Neural cell (in vitro differentiated cells): ENCODE measurements around the gene SPRN. TPM values are rescaled to one million over a fixed set of nuclear protein-coding genes. Genes with fewer than 3 reads are reported as not detected.

Experiments used
- H2AFZ ChIP-seq: fragments of 200-600, 300-800 bp; sonication (generic), shearing (Covaris generic); 2 replicates; pipeline ENCODE4 v1.6.0; 2014; ENCODE audit warnings: low read depth, mild to moderate bottlenecking, antibody characterized with exemption, low read length, moderate library complexity
- H3F3A ChIP-seq: fragments of 200-600 bp; shearing (Covaris generic); 2 replicates; pipeline ENCODE4 v1.6.1; 2016; ENCODE audit warnings: mild to moderate bottlenecking, moderate library complexity, mixed read lengths, antibody characterized with exemption, low read length; ENCODE audit not compliant: insufficient read depth, poor library complexity, severe bottlenecking
- H3K27ac ChIP-seq: fragments of 200-600, 300-800 bp; sonication (generic), shearing (Covaris generic); 2 replicates; pipeline ENCODE4 v1.5.1; 2014; ENCODE audit warnings: mild to moderate bottlenecking, low read length, moderate library complexity
- H3K27me3 ChIP-seq: fragments of 300-800, 200-600 bp; sonication (generic), shearing (Covaris generic); 2 replicates; pipeline ENCODE4 v1.6.0; 2014; ENCODE audit warnings: mild to moderate bottlenecking, low read depth, low read length, moderate library complexity; ENCODE audit not compliant: insufficient read depth
- H3K36me3 ChIP-seq: fragments of 300-800, 200-600 bp; sonication (generic), shearing (Covaris generic); 2 replicates; pipeline ENCODE4 v1.5.1; 2014; ENCODE audit warnings: mild to moderate bottlenecking, antibody characterized with exemption, low read length, moderate library complexity; ENCODE audit not compliant: insufficient read depth
- H3K4me2 ChIP-seq: fragments of 300-800, 200-600 bp; sonication (generic), shearing (Covaris generic); 2 replicates; pipeline ENCODE4 v1.6.0; 2014; ENCODE audit warnings: mild to moderate bottlenecking, low read length
- H3K4me3 ChIP-seq: fragments of 300-800, 200-600 bp; sonication (generic), shearing (Covaris generic); 2 replicates; pipeline ENCODE4 v1.5.1; 2014; ENCODE audit warnings: mild to moderate bottlenecking, low read length, moderate library complexity
- H3K79me2 ChIP-seq: fragments of 200-600 bp; shearing (Covaris generic); replicated peaks from 2 replicates; pipeline ENCODE4 v1.6.0; 2014; ENCODE audit warnings: mild to moderate bottlenecking, low read length, moderate library complexity; ENCODE audit not compliant: insufficient read depth
- H3K9ac ChIP-seq: fragments of 300-800, 200-600 bp; sonication (generic), shearing (Covaris generic); 2 replicates; pipeline ENCODE4 v1.6.1; 2016; ENCODE audit warnings: mild to moderate bottlenecking, low read length, mixed read lengths
- H3K9me2 ChIP-seq: fragments of 200-600 bp; shearing (Covaris generic); 2 replicates; pipeline ENCODE4 v1.6.1; 2016; ENCODE audit warnings: mild to moderate bottlenecking, low read length, mixed read lengths; ENCODE audit not compliant: insufficient read depth
- H3K9me3 ChIP-seq: fragments of 200-600, 300-800 bp; sonication (generic), shearing (Covaris generic); 2 replicates; pipeline ENCODE4 v1.6.1; 2016; ENCODE audit warnings: mild to moderate bottlenecking, mixed run types, low read length, moderate library complexity, mixed read lengths
- H4K20me1 ChIP-seq: fragments of 200-600 bp; shearing (Covaris generic); 2 replicates; pipeline ENCODE4 v1.6.1; 2016; ENCODE audit warnings: mild to moderate bottlenecking, mixed run types; ENCODE audit not compliant: insufficient read depth
- EP300 ChIP-seq: fragments of 450-650 bp; conservative IDR thresholded peaks from 2 replicates; pipeline ENCODE4 v1.6.1; 2014; ENCODE audit warnings: antibody characterized with exemption, mild to moderate bottlenecking, moderate library complexity; ENCODE audit not compliant: poor library complexity, severe bottlenecking
- EZH2 ChIP-seq: fragments of 200-600, 300-800 bp; shearing (Covaris generic), sonication (generic); IDR thresholded peaks from 2 replicates; pipeline ENCODE4 v1.6.1; 2014; ENCODE audit warnings: antibody characterized with exemption, low read length, borderline replicate concordance, mild to moderate bottlenecking; ENCODE audit not compliant: insufficient read depth, poor library complexity, severe bottlenecking
- MXI1 ChIP-seq: fragments of 450-650 bp; conservative IDR thresholded peaks from 2 replicates; pipeline ENCODE4 v1.6.1; 2014; ENCODE audit warnings: antibody characterized with exemption, mild to moderate bottlenecking; ENCODE audit not compliant: poor library complexity, severe bottlenecking
- POLR2AphosphoS5 ChIP-seq: IDR thresholded peaks from 2 replicates; pipeline ENCODE4 v1.6.1; 2012
- RAD21 ChIP-seq: fragments of 450-650 bp; conservative IDR thresholded peaks from 2 replicates; pipeline ENCODE4 v1.6.1; 2014; ENCODE audit warnings: antibody characterized with exemption, mild to moderate bottlenecking, moderate library complexity
- SMC3 ChIP-seq: fragments of 450-650 bp; conservative IDR thresholded peaks from 2 replicates; pipeline ENCODE4 v1.6.1; 2014; ENCODE audit warnings: antibody characterized with exemption, mild to moderate bottlenecking, moderate library complexity; ENCODE audit not compliant: poor library complexity
- TAF1 ChIP-seq: IDR thresholded peaks from 2 replicates; pipeline ENCODE4 v1.6.1; 2012; ENCODE audit warnings: low read depth
- polyA plus RNA-seq: library from polyadenylated mRNA; depleted of rRNA; stranded (reverse); fragments of >200 nt; gene quantifications from 2 replicates; pipeline ENCODE4 v1.2.3, GENCODE V29; 2014
- TF ChIP-seq, protein P1 (sequence below): IDR thresholded peaks from 2 replicates; pipeline ENCODE4 v1.6.1; 2012; ENCODE audit warnings: borderline replicate concordance
- TF ChIP-seq, protein P2 (sequence below): fragments of 450-650 bp; IDR thresholded peaks from 2 replicates; pipeline ENCODE4 v1.5.1; 2014; ENCODE audit warnings: antibody characterized with exemption, mild to moderate bottlenecking, moderate library complexity; ENCODE audit not compliant: poor library complexity, severe bottlenecking

The SPRN gene
- polyA plus RNA-seq, 1 donor from 2014 or later = 1.1 TPM

DNA sequence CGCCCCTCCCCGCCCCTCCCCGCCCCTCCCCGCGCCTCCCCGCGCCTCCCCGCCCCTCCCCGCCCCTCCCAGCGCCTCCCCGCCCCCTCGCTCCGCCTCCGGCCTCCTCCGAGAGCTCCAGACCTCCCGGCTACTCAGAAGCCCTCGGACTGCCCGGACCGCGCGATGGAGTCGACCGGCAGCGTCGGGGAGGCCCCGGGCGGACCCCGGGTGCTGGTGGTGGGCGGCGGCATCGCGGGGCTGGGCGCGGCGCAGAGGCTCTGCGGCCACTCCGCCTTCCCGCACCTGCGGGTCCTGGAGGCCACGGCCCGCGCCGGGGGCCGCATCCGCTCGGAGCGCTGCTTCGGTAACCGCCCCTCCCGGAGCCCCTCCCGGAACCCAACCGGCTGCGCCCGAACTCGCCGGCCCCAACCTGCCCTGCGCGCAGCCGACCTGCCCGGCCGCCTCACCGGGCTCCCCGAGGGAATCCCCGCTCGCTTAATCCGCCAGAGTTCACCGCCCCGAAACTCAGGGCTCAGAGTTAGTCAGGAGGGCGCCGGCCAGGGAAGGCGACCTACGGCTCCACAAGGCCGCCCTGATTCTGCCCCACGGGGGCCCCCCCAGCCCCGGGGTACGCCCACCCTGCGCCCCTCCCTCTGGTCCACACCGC, 45.1 kb downstream of the SPRN start, which contains the start of gene PAOX:
PAOX (plus strand) TSS at position 111 of the 649 bp plus-strand sequence; CDS start at position 166, 55 bp downstream.
- H3K4me2 ChIP-seq = peak within 1 kb of the TSS; percentile 58
- H4K20me1 ChIP-seq = no peaks in the 10 kb centered on the region
- no peaks in the 10 kb centered on the region for H3K9me3 ChIP-seq
- peaks cover 9% of the 10 kb centered on the region for H3K27me3 ChIP-seq
- H3F3A ChIP-seq = no peaks in the 10 kb centered on the region
- no peaks in the 10 kb centered on the region for H3K36me3 ChIP-seq
- peak within 1 kb of the TSS; percentile 45 for H2AFZ ChIP-seq
- peak within 1 kb of the TSS; percentile 92 for H3K4me3 ChIP-seq
- H3K9me2 ChIP-seq = no peaks in the 10 kb centered on the region
- peak within 1 kb of the TSS; percentile 62 for H3K9ac ChIP-seq
- no peaks in the 10 kb centered on the region for H3K79me2 ChIP-seq
- no peak within 1 kb of the TSS for H3K27ac ChIP-seq
- TF ChIP-seq EP300 (no peak), TAF1 (no peak), MXI1 (no peak), SMC3 (no peak), RAD21 (no peak), POLR2AphosphoS5 (no peak), EZH2 (no peak)

DNA sequence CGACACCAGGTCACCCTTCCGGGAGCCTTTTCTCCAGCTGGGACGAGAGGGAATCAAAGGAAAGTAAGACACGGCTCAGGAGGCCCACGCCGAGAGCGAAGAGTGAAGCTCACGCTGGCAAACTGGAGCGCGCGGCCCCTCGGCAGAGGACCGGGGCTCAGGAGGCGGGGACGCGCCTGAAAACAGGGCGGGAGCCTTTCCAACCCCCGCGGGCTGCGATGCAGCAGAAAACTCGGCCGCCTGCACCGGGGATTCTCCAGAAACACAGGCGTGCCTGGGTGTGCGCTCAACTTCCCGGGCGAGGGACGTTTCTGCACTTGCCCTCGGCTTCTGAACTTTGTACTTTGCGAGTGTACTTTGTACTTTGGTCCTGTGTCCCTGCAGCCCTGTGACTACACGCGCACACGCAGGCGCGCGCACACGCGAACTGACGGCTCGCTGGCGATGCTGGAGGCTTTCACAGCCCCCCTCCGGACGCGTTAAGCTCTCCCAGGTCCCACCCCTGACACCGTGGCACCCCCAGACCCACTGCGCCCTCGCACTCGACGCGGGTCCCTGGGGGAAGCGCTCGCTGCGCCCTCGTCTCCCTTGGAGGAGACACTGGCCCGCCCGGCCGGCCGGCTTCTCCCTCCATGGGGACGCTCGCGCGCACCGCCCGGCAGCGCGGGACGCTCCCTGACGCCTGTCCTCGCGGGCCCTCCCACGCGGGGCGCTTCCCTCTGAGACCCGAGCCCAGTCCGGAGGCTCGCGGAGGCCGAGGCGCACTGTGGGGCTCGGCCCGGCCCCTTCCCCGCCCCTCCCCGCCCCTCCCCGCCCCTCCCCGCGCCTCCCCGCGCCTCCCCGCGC, 46.0 kb downstream of the SPRN start:
- TF ChIP-seq SMC3 (no peak), POLR2AphosphoS5 (peak; percentile 27), MXI1 (peak; percentile 41)
- Histone ChIP-seq H3K27me3 (peaks cover 9% of the 10 kb centered on the region), H3K27ac (no peak overlapping the region), H3K36me3 (no peaks in the 10 kb centered on the region), H3K9me3 (no peaks in the 10 kb centered on the region), H3K4me2 (peak overlapping the region; percentile 58), H3K4me3 (peak overlapping the region; percentile 92), H3K79me2 (no peaks in the 10 kb centered on the region), H2AFZ (peak overlapping the region; percentile 45), H3F3A (no peaks in the 10 kb centered on the region), H3K9me2 (no peaks in the 10 kb centered on the region), H4K20me1 (no peaks in the 10 kb centered on the region), H3K9ac (peak overlapping the region; percentile 62)

DNA sequence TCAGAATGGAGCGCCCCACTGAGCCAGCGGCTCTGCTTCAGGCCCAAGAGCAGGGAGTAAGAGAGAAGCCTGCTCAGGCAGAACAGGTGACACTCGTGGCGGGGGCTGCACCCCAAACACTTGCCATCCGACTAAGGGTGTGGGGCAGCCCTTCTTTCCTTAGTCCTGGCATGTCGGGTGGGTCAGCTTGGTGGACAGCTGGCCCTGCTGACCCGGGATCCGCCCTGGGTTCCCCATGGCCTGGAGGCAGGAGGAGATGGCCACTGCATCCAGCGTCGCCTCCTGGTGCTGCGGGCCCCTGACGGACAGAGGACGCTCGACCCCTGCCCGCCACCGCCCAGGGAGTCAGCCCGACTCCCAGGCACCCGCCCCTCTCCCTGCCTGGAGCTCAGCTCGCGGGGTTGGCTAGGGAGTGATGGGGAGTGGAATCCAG, 46.6 kb downstream of the SPRN start:
- Histone ChIP-seq H3K9me3 (no peaks in the 10 kb centered on the region), H3K36me3 (no peaks in the 10 kb centered on the region), H3K79me2 (no peaks in the 10 kb centered on the region), H3F3A (no peaks in the 10 kb centered on the region), H3K27me3 (peaks cover 9% of the 10 kb centered on the region), H3K27ac (no peak overlapping the region), H3K4me3 (peak overlapping the region; percentile 92), H3K4me2 (peak overlapping the region; percentile 58), H3K9ac (peak overlapping the region; percentile 62), H4K20me1 (no peaks in the 10 kb centered on the region), H3K9me2 (no peaks in the 10 kb centered on the region), H2AFZ (no peak overlapping the region)
- TF ChIP-seq TAF1 (no peak), MXI1 (no peak), POLR2AphosphoS5 (no peak), EP300 (no peak), EZH2 (no peak), SMC3 (no peak), RAD21 (no peak)
- TF ChIP-seq, protein P1, sequence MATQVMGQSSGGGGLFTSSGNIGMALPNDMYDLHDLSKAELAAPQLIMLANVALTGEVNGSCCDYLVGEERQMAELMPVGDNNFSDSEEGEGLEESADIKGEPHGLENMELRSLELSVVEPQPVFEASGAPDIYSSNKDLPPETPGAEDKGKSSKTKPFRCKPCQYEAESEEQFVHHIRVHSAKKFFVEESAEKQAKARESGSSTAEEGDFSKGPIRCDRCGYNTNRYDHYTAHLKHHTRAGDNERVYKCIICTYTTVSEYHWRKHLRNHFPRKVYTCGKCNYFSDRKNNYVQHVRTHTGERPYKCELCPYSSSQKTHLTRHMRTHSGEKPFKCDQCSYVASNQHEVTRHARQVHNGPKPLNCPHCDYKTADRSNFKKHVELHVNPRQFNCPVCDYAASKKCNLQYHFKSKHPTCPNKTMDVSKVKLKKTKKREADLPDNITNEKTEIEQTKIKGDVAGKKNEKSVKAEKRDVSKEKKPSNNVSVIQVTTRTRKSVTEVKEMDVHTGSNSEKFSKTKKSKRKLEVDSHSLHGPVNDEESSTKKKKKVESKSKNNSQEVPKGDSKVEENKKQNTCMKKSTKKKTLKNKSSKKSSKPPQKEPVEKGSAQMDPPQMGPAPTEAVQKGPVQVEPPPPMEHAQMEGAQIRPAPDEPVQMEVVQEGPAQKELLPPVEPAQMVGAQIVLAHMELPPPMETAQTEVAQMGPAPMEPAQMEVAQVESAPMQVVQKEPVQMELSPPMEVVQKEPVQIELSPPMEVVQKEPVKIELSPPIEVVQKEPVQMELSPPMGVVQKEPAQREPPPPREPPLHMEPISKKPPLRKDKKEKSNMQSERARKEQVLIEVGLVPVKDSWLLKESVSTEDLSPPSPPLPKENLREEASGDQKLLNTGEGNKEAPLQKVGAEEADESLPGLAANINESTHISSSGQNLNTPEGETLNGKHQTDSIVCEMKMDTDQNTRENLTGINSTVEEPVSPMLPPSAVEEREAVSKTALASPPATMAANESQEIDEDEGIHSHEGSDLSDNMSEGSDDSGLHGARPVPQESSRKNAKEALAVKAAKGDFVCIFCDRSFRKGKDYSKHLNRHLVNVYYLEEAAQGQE = no peak
- TF ChIP-seq, protein P2, sequence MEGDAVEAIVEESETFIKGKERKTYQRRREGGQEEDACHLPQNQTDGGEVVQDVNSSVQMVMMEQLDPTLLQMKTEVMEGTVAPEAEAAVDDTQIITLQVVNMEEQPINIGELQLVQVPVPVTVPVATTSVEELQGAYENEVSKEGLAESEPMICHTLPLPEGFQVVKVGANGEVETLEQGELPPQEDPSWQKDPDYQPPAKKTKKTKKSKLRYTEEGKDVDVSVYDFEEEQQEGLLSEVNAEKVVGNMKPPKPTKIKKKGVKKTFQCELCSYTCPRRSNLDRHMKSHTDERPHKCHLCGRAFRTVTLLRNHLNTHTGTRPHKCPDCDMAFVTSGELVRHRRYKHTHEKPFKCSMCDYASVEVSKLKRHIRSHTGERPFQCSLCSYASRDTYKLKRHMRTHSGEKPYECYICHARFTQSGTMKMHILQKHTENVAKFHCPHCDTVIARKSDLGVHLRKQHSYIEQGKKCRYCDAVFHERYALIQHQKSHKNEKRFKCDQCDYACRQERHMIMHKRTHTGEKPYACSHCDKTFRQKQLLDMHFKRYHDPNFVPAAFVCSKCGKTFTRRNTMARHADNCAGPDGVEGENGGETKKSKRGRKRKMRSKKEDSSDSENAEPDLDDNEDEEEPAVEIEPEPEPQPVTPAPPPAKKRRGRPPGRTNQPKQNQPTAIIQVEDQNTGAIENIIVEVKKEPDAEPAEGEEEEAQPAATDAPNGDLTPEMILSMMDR = no peak
